GM13976 (cell line): ENCODE measurements around the gene S100A8.

Experiments
- DNase-seq: peaks from one replicate; pipeline ENCODE4 v3.0.0; 2012; ENCODE audit warnings: low spot score
- in situ Hi-C: fragments of 300-500 bp; cut with MboI; formaldehyde crosslinking; loops from one replicate; pipeline ENCODE4 v1.12.0; 2022; ENCODE audit warnings: low sequenced_read_pairs, mixed read lengths, inconsistent platforms; ENCODE audit not compliant: unreplicated experiment
- TF ChIP-seq, protein P1 (sequence below): IDR thresholded peaks from 2 replicates; pipeline ENCODE4 v1.5.1; 2012; ENCODE audit warnings: borderline replicate concordance, mild to moderate bottlenecking; ENCODE audit not compliant: insufficient read depth; ENCODE audit errors: extremely low read depth, missing control alignments, control extremely low read depth

Gene S100A8

DNA sequence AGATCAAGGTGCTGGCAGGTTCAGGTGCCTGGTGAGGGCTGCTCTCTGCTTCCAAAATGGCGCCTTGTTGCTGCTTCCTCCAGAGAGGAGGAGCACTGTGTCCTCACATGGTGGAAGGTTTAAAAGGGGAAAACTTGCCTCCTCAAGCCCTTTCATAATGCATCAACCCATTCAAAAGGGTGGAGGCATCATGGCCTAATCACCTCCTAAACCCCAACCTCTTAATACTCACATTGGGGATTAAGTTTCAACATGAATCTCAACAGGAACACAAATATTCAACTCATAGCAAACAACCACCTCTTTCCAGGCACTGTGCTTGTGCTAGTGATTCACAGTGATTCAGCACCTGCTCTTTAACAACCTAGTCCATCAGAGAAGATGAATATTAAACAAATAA is 19.6 kb downstream of the S100A8 start:
- in situ Hi-C loops = no loop called here
- DNase-seq = no peak

DNA sequence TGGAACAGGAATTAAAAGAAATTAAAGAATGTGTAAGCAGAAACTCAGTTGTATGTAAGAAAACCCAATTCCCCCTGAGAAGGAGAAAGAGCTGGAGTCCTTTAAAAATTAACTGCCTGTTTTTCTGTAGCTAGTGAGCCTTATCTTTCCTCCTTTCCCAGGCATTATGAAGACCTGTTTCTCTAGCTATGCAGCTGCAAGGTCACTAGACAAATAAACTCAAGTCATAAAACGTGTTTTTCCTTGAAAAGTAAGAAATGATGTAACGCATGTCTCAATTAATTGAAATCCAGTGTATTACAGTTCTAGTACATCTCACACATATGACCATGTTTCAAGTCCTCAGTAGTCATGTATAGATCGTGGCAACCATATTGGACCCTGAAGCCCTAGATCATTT is 20.7 kb downstream of the S100A8 start:
- no peak for DNase-seq
- TF ChIP-seq, protein P1, sequence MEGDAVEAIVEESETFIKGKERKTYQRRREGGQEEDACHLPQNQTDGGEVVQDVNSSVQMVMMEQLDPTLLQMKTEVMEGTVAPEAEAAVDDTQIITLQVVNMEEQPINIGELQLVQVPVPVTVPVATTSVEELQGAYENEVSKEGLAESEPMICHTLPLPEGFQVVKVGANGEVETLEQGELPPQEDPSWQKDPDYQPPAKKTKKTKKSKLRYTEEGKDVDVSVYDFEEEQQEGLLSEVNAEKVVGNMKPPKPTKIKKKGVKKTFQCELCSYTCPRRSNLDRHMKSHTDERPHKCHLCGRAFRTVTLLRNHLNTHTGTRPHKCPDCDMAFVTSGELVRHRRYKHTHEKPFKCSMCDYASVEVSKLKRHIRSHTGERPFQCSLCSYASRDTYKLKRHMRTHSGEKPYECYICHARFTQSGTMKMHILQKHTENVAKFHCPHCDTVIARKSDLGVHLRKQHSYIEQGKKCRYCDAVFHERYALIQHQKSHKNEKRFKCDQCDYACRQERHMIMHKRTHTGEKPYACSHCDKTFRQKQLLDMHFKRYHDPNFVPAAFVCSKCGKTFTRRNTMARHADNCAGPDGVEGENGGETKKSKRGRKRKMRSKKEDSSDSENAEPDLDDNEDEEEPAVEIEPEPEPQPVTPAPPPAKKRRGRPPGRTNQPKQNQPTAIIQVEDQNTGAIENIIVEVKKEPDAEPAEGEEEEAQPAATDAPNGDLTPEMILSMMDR = no peak
- in situ Hi-C loops = no loop called here

More for the DNA sequence above, 19.6 kb downstream of the S100A8 start:
- TF ChIP-seq, protein P1 = no peak

DNA sequence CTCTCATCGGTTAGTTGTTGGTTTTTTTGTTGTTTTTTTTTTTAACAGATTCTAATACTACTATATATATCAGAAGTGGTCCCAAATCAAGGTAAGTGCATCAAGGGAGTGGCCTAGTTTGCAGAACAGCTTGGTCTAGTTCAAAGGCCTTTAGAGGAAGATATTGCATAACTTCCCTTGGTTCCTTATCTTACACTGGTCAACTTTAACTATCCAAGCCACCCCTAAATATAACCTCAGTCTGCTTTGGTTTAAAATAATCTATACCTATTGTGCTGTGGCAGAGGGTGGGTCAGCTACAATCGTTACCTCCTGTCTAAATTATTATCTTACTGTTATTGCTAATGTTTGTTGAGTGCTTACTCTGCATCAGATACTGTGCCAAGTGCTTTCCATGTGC is 22.4 kb downstream of the S100A8 start:
- TF ChIP-seq, protein P1 = no peak
- no peak for DNase-seq
- in situ Hi-C loops = loop anchor here (10.0 kb wide), 1 partner anchor 66 kb away; no protein-coding TSS in a partner anchor

DNA sequence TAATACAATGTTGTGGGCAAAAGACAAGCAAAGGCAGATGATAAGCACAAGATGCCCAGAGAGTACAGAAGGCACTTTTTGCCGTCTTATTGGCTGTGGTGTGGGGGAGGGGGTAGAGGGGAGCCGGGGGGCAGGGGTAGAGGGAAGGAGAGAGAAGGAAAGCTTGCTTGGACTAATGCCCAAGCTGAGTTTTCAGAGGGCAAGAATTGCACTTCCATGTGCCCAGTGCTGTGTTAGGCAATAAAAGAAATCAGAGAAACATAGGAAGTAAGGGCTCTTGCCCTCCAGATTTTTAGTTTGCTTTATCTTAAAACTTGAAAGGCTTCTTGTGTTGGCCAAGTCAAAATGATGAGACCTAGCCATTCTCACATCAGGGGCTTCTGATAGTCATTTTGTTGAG is 23.8 kb downstream of the S100A8 start:
- in situ Hi-C loops = loop anchor here (10.0 kb wide), 1 partner anchor 68 kb away; no protein-coding TSS in a partner anchor
- DNase-seq = no peak
- TF ChIP-seq, protein P1 = no peak

DNA sequence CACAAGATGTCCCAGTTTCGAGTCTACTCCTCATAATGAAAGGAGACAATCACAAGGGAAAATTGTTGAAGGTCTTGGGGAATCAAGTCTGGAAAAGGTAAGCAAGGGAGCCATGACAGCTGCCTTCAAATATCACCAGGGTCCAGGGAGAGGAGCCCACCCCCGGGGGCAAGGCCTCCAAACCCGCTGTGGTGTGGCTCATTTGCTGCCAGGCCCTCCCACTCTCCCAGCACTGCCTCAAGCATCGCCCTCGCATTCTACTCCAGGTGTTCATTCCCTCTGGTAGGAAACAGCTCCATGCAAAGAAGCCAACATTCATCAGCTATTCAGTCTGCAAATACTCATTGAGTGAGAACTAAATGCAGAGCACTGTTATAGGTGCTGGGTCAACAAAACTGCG is 24.6 kb downstream of the S100A8 start:
- no peak for DNase-seq
- in situ Hi-C loops = loop anchor here (10.0 kb wide), 1 partner anchor 69 kb away; no protein-coding TSS in a partner anchor
- TF ChIP-seq, protein P1 = no peak

DNA sequence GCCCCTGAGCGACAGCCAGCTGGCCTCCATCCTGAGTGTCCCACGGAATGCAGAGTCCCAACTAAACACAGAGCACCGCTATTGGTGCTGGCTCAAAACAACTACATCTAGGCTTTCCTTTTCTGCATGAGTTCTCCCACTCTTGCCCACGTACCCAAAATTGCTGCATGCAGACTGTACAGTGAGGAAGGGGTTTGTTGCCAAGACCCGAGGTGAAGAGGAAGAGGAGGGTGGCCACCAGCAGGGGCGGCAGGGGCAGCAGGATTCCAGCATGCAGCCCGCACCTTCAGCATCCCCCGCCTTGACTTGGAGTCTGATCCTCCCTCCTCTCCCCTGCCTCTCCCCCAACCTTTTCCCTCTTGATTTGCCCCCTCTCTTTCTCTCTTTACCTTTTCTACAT is 25.2 kb downstream of the S100A8 start:
- no peak for DNase-seq
- in situ Hi-C loops = loop anchor here (10.0 kb wide), 1 partner anchor 69 kb away; no protein-coding TSS in a partner anchor
- TF ChIP-seq, protein P1 = no peak
